ENCODE results near the gene MAPK10. TPM values are rescaled to one million over a fixed set of nuclear protein-coding genes. Genes with fewer than 3 reads are reported as not detected.
"Not testable (repeated sequence)": the region's sequence is repeated elsewhere in the genome, so short reads cannot be mapped to it uniquely, and the experiment has no call there.

Gene MAPK10
- total RNA-seq, 2 donors from 2014 or later = 49.7 to 64.9 TPM

DNA sequence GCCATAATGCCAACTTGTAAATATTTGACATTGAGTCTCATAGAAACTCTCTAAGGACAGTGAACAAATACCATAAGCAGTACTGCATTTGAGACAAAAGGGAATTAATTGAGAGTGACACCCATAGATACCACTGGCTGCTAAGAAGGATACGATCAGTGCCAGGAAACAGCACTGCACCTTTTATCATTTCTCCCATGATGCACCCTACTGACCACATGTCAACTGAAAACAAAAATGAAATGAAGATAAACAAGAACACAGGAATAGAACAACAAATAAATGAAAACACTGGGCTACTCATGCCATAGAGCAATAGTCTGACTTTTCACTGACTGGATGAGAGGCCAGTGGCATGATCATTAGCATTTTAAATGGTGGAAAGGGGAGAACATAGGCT, 270.8 kb downstream of the MAPK10 start:
- no peaks in the 10 kb centered on the region for H3K27me3 ChIP-seq (replicated peaks; ENCODE audit: insufficient read depth)
- DNase-seq (ENCODE audit: low spot score) = no peak
- 88% methylated on average over 1 of the region's 1 CpG for WGBS
- no peaks in the 10 kb centered on the region for H3K4me1 ChIP-seq (replicated peaks)
- no peak overlapping the region for H3K4me3 ChIP-seq
- no peaks in the 10 kb centered on the region for H3K9me3 ChIP-seq
- intact Hi-C loops (cut with DNase I) = no loop called here
- no peaks in the 10 kb centered on the region for H3K36me3 ChIP-seq
- TF ChIP-seq POLR2AphosphoS5 (IDR thresholded peaks at IDR 0.05) = no peak
- TF ChIP-seq, protein P1, sequence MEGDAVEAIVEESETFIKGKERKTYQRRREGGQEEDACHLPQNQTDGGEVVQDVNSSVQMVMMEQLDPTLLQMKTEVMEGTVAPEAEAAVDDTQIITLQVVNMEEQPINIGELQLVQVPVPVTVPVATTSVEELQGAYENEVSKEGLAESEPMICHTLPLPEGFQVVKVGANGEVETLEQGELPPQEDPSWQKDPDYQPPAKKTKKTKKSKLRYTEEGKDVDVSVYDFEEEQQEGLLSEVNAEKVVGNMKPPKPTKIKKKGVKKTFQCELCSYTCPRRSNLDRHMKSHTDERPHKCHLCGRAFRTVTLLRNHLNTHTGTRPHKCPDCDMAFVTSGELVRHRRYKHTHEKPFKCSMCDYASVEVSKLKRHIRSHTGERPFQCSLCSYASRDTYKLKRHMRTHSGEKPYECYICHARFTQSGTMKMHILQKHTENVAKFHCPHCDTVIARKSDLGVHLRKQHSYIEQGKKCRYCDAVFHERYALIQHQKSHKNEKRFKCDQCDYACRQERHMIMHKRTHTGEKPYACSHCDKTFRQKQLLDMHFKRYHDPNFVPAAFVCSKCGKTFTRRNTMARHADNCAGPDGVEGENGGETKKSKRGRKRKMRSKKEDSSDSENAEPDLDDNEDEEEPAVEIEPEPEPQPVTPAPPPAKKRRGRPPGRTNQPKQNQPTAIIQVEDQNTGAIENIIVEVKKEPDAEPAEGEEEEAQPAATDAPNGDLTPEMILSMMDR (IDR thresholded peaks at IDR 0.05) = no peak
- TF ChIP-seq POLR2A (IDR thresholded peaks at IDR 0.05) = no peak
- H3K27ac ChIP-seq = no peak overlapping the region

DNA sequence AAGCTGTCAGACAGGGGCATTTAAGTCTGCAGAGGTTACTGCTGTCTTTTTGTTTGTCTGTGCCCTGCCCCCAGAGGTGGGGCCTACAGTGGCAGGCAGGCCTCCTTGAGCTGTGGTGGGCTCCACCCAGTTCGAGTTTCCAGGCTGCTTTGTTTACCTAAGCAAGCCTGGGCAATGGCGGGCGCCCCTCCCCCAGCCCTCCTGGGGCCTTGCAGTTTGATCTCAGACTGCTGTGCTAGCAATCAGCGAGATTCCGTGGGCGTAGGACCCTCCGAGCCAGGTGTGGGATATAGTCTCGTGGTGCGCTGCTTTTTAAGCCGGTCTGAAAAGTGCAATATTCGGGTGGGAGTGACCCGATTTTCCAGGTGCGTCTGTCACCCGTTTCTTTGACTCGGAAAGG, 284.1 kb downstream of the MAPK10 start:
- H3K27ac ChIP-seq; intact Hi-C loops (cut with DNase I); H3K9me3 ChIP-seq; H3K4me3 ChIP-seq; H3K4me1 ChIP-seq (replicated peaks); DNase-seq (ENCODE audit: low spot score); H3K27me3 ChIP-seq (replicated peaks; ENCODE audit: insufficient read depth); H3K36me3 ChIP-seq: not testable (repeated sequence)
- 82% methylated on average over 15 of the region's 15 CpGs for WGBS

GRCh38 chr4:86060341-86060740, 299.5 kb downstream of the MAPK10 start:
- H3K36me3 ChIP-seq = no peaks in the 10 kb centered on the region
- intact Hi-C loops (cut with DNase I) = no loop called here
- TF ChIP-seq POLR2A (IDR thresholded peaks at IDR 0.05) (no peak), POLR2AphosphoS5 (IDR thresholded peaks at IDR 0.05) (no peak)
- TF ChIP-seq, protein P1 (IDR thresholded peaks at IDR 0.05) = no peak
- no peak overlapping the region for H3K4me3 ChIP-seq
- 100% methylated on average over 1 of the region's 1 CpG for WGBS
- no peak for DNase-seq (ENCODE audit: low spot score)
- no peaks in the 10 kb centered on the region for H3K9me3 ChIP-seq
- H3K27ac ChIP-seq = no peak overlapping the region
- H3K27me3 ChIP-seq (replicated peaks; ENCODE audit: insufficient read depth) = no peaks in the 10 kb centered on the region
- H3K4me1 ChIP-seq (replicated peaks) = no peaks in the 10 kb centered on the region

DNA sequence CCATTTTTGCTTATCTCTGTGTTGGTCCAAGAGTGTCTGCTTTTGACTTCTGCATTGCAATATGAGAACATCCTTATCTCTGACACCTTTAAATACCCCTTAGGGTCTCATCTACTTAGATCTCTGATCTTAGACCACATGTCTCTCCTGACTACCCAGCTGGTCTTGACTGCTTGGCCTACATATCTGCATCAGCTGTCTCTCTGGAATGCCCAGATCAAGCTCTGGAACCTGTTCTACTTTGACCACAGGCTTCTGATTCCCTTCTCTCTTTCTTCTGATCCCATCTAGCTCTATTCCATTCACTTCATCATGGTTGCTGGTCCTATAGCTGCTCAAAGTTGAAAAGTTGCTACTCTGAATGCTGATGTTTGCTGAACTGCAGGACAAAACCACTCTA, 301.2 kb downstream of the MAPK10 start:
- DNase-seq (ENCODE audit: low spot score) = no peak
- TF ChIP-seq POLR2AphosphoS5 (IDR thresholded peaks at IDR 0.05) (no peak), POLR2A (IDR thresholded peaks at IDR 0.05) (no peak)
- TF ChIP-seq, protein P1 (IDR thresholded peaks at IDR 0.05) = no peak
- intact Hi-C loops (cut with DNase I) = no loop called here

DNA sequence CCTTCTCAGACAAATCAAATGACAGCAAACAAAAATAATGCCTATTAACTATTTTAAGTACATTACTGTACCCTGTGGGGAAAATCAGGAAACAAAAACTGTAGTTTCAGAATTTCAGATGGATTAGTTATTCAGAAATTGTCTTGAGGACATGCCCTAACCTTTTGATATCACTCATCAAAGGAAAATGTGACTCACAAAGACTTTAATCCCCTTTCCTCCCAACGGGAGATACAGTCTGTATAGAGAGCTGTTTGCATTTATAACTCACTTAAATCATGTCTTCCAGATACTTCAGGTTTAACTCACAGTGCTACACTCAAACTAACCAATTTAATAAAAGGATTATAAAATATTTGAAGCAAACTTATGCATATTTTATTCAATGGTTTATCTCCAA, 304.0 kb downstream of the MAPK10 start:
- no peaks in the 10 kb centered on the region for H3K36me3 ChIP-seq
- H3K4me3 ChIP-seq = no peak overlapping the region
- H3K4me1 ChIP-seq (replicated peaks) = no peaks in the 10 kb centered on the region
- intact Hi-C loops (cut with DNase I) = no loop called here
- no peak overlapping the region for H3K27ac ChIP-seq
- no peaks in the 10 kb centered on the region for H3K27me3 ChIP-seq (replicated peaks; ENCODE audit: insufficient read depth)
- TF ChIP-seq, protein P1 (IDR thresholded peaks at IDR 0.05) = no peak
- TF ChIP-seq POLR2AphosphoS5 (IDR thresholded peaks at IDR 0.05) (no peak), POLR2A (IDR thresholded peaks at IDR 0.05) (no peak)
- DNase-seq (ENCODE audit: low spot score) = no peak
- WGBS = 17% methylated on average over 1 of the region's 1 CpG
- H3K9me3 ChIP-seq = no peaks in the 10 kb centered on the region

More for the DNA sequence above, 301.2 kb downstream of the MAPK10 start:
- no peaks in the 10 kb centered on the region for H3K27me3 ChIP-seq (replicated peaks; ENCODE audit: insufficient read depth)
- H3K27ac ChIP-seq = no peak overlapping the region
- H3K4me3 ChIP-seq = no peak overlapping the region
- no peaks in the 10 kb centered on the region for H3K9me3 ChIP-seq
- no peaks in the 10 kb centered on the region for H3K36me3 ChIP-seq
- H3K4me1 ChIP-seq (replicated peaks) = no peaks in the 10 kb centered on the region

Data from prostate gland (tissue), 2 donors.